Peyer's patch (tissue), 4 donors: ENCODE measurements around the gene PLCL2.

Source experiments
- POLR2A ChIP-seq, 2 donors: fragments of 450-650 bp; IDR thresholded peaks; one replicate each; pipeline ENCODE4 v1.5.1; 2017; ENCODE audit warnings: antibody characterized with exemption in 2 of 2, mild to moderate bottlenecking in 2 of 2, moderate library complexity in 2 of 2
- TF ChIP-seq, protein P1 (sequence below), 6 experiments: fragments of 450-650 bp in 4 of 6; fragments of 200-600 bp in 2 of 6; sonication (generic) in 1 of 6; IDR thresholded peaks; one replicate each; pipeline ENCODE4 v1.5.1; 2017 to 2019; ENCODE audit warnings: antibody characterized with exemption in 6 of 6, mild to moderate bottlenecking in 3 of 6, moderate library complexity in 1 of 6

DNA sequence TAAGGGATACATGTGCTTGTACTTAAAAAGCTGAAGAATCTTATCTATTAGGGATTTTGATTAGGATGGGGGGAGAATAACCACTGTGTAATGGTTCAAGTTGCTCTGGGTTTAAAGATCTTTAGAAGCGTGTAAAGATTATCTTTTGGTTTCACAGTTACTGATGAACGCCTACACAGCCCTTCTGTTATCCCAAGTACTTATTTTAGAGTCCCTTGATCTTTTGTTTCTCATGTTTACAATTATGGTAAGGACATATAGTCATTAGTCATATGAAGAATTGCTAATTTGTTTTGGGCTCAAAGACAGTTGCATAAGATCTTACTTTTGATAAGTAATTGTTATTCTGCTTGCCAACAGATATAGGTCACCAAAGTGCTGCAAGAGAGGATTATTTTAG, 160.1 kb downstream of the PLCL2 start:
- TF ChIP-seq, protein P1, sequence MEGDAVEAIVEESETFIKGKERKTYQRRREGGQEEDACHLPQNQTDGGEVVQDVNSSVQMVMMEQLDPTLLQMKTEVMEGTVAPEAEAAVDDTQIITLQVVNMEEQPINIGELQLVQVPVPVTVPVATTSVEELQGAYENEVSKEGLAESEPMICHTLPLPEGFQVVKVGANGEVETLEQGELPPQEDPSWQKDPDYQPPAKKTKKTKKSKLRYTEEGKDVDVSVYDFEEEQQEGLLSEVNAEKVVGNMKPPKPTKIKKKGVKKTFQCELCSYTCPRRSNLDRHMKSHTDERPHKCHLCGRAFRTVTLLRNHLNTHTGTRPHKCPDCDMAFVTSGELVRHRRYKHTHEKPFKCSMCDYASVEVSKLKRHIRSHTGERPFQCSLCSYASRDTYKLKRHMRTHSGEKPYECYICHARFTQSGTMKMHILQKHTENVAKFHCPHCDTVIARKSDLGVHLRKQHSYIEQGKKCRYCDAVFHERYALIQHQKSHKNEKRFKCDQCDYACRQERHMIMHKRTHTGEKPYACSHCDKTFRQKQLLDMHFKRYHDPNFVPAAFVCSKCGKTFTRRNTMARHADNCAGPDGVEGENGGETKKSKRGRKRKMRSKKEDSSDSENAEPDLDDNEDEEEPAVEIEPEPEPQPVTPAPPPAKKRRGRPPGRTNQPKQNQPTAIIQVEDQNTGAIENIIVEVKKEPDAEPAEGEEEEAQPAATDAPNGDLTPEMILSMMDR (IDR thresholded peaks at IDR 0.05), result no peak
- TF ChIP-seq POLR2A (IDR thresholded peaks at IDR 0.05), result no peak
